Measurements from ENCODE around the gene ALKBH8.

ALKBH8 gene

DNA sequence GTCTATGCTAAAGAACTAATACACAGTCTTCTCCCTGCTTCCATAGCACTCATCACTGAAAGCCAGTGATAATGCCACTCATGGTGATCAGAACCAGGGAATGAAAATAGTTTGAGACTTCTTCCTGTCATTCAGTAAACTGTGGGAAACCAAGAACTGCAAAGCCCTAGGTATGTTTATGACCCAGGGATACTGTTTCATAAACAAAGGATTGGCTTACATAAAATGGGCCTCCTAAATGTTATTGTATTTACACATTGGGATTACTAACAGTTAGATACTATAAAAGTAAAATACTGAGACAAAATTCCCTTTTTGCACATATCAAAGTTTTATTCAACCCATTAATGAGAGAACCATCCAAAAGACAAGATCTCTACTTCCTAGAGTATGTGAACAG, 86.6 kb downstream of the ALKBH8 start:
- Histone ChIP-seq H3K4me2 (ENCODE audit: low read length, poor library complexity, severe bottlenecking) (no peak overlapping the region), H3K27ac (ENCODE audit: low read length, poor library complexity, severe bottlenecking) (no peak overlapping the region), H3K14ac (ENCODE audit: low read length in 2 of 2) (no peak overlapping the region), H3K23ac (ENCODE audit: low read length in 2 of 2) (no peak overlapping the region), H3K36me3 (ENCODE audit: control insufficient read depth in 1 of 2, insufficient read depth in 2 of 2, low read depth in 1 of 2, low read length in 2 of 2) (no peaks in the 10 kb centered on the region), H2BK15ac (ENCODE audit: low read depth, poor library complexity, severe bottlenecking) (no peak overlapping the region), H3K9ac (ENCODE audit: low read length) (no peak overlapping the region), H2BK5ac (ENCODE audit: low read depth, low read length, poor library complexity, severe bottlenecking) (no peak overlapping the region), H2BK12ac (ENCODE audit: low read length in 2 of 2) (no peak overlapping the region), H2BK120ac (ENCODE audit: low read depth, low read length) (no peak overlapping the region), H3K79me1 (replicated peaks; ENCODE audit: low read length, poor library complexity, severe bottlenecking) (no peaks in the 10 kb centered on the region), H4K8ac (ENCODE audit: low read length) (no peak overlapping the region), H3K4me3 (ENCODE audit: insufficient read depth in 1 of 2, low read depth in 1 of 2, low read length in 2 of 2) (no peak overlapping the region), H3K4me1 (ENCODE audit: control insufficient read depth, insufficient read depth, low read depth, low read length) (no peaks in the 10 kb centered on the region), H2AK5ac (ENCODE audit: low read length, severe bottlenecking) (no peak overlapping the region), H2AFZ (ENCODE audit: low read depth, low read length) (no peak overlapping the region), H3K27me3 (ENCODE audit: control insufficient read depth in 1 of 2, insufficient read depth in 1 of 2, low read length in 2 of 2) (peaks cover 0 to 22% of the 10 kb centered on the region in 2 experiments), H3K9me3 (ENCODE audit: control insufficient read depth, low read length) (no peaks in the 10 kb centered on the region), H3K18ac (ENCODE audit: low read depth in 1 of 2, low read length in 2 of 2) (no peak overlapping the region), H3K4ac (ENCODE audit: low read depth in 1 of 2, low read length in 2 of 2) (no peak overlapping the region), H4K91ac (ENCODE audit: low read length) (no peak overlapping the region)
- peak; percentile 13 for DNase-seq

DNA sequence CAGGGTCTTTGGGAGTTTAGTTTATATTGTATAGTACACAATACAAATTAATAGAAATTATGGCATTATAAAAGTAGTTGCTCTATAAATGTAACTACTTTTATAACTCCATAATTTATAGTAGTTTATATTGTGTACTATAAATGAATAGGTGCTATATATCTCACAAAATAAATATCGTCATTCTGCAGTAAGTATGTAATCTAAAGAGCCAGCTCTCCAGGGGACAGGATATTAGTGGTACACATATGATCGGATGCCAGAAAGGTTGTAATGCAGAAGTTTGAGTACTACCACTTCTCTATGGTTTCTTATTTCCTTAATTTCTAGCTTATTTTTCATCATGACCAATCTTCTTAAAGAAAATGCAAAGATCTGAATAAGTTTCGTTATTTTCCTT, 87.7 kb downstream of the ALKBH8 start:
- WGBS, result 100% methylated on average over 2 of the region's 3 CpGs
- H4K91ac ChIP-seq (ENCODE audit: low read length), result no peak overlapping the region
- no peak overlapping the region for H2AK5ac ChIP-seq (ENCODE audit: low read length, severe bottlenecking)
- no peak overlapping the region for H2BK15ac ChIP-seq (ENCODE audit: low read depth, poor library complexity, severe bottlenecking)
- no peak for DNase-seq
- no peaks in the 10 kb centered on the region for H3K36me3 ChIP-seq (ENCODE audit: control insufficient read depth in 1 of 2, insufficient read depth in 2 of 2, low read depth in 1 of 2, low read length in 2 of 2)
- H3K4ac ChIP-seq (ENCODE audit: low read depth in 1 of 2, low read length in 2 of 2), result no peak overlapping the region
- H2AFZ ChIP-seq (ENCODE audit: low read depth, low read length), result no peak overlapping the region
- H3K9me3 ChIP-seq (ENCODE audit: control insufficient read depth, low read length), result no peaks in the 10 kb centered on the region
- no peak overlapping the region for H3K9ac ChIP-seq (ENCODE audit: low read length)
- no peak overlapping the region for H3K4me3 ChIP-seq (ENCODE audit: insufficient read depth in 1 of 2, low read depth in 1 of 2, low read length in 2 of 2)
- no peak overlapping the region for H3K14ac ChIP-seq (ENCODE audit: low read length in 2 of 2)
- H3K27me3 ChIP-seq (ENCODE audit: control insufficient read depth in 1 of 2, insufficient read depth in 1 of 2, low read length in 2 of 2), result peaks cover 0 to 25% of the 10 kb centered on the region in 2 experiments
- H3K4me2 ChIP-seq (ENCODE audit: low read length, poor library complexity, severe bottlenecking), result no peak overlapping the region
- H4K8ac ChIP-seq (ENCODE audit: low read length), result no peak overlapping the region
- H3K18ac ChIP-seq (ENCODE audit: low read depth in 1 of 2, low read length in 2 of 2), result no peak overlapping the region
- no peaks in the 10 kb centered on the region for H3K4me1 ChIP-seq (ENCODE audit: control insufficient read depth, insufficient read depth, low read depth, low read length)
- H3K79me1 ChIP-seq (replicated peaks; ENCODE audit: low read length, poor library complexity, severe bottlenecking), result no peaks in the 10 kb centered on the region
- no peak overlapping the region for H2BK12ac ChIP-seq (ENCODE audit: low read length in 2 of 2)
- no peak overlapping the region for H2BK5ac ChIP-seq (ENCODE audit: low read depth, low read length, poor library complexity, severe bottlenecking)
- H3K27ac ChIP-seq (ENCODE audit: low read length, poor library complexity, severe bottlenecking), result no peak overlapping the region
- no peak overlapping the region for H2BK120ac ChIP-seq (ENCODE audit: low read depth, low read length)
- no peak overlapping the region for H3K23ac ChIP-seq (ENCODE audit: low read length in 2 of 2)

DNA sequence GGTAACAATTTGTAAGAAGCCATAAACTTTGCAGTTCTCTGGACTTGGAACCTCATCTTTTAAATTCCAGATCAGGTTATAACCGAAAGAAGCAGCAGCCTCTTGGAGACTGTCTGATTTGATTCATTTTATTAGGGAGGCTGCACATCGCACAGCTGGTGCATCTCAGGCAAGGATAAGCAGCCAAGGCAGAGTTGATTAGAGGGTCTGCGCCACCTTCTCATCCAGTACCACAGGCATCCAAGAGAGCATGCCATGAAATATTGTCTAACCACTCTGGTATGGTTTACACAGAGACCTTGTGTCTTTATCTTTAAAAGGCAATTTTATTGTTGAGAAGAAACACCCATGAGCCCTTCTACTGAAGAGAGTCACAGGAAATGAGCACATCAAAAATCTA, 91.7 kb downstream of the ALKBH8 start:
- Histone ChIP-seq H3K27me3 (ENCODE audit: control insufficient read depth in 1 of 2, insufficient read depth in 1 of 2, low read length in 2 of 2) (peaks cover 0 to 22% of the 10 kb centered on the region in 2 experiments), H3K4me3 (ENCODE audit: insufficient read depth in 1 of 2, low read depth in 1 of 2, low read length in 2 of 2) (no peak overlapping the region), H4K8ac (ENCODE audit: low read length) (no peak overlapping the region), H2BK120ac (ENCODE audit: low read depth, low read length) (no peak overlapping the region), H3K9ac (ENCODE audit: low read length) (no peak overlapping the region), H3K4me1 (ENCODE audit: control insufficient read depth, insufficient read depth, low read depth, low read length) (no peaks in the 10 kb centered on the region), H3K36me3 (ENCODE audit: control insufficient read depth in 1 of 2, insufficient read depth in 2 of 2, low read depth in 1 of 2, low read length in 2 of 2) (no peaks in the 10 kb centered on the region), H3K27ac (ENCODE audit: low read length, poor library complexity, severe bottlenecking) (no peak overlapping the region), H3K4ac (ENCODE audit: low read depth in 1 of 2, low read length in 2 of 2) (no peak overlapping the region), H3K4me2 (ENCODE audit: low read length, poor library complexity, severe bottlenecking) (no peak overlapping the region), H2BK12ac (ENCODE audit: low read length in 2 of 2) (no peak overlapping the region), H3K79me1 (replicated peaks; ENCODE audit: low read length, poor library complexity, severe bottlenecking) (no peaks in the 10 kb centered on the region), H3K9me3 (ENCODE audit: control insufficient read depth, low read length) (no peaks in the 10 kb centered on the region), H2AK5ac (ENCODE audit: low read length, severe bottlenecking) (no peak overlapping the region), H3K18ac (ENCODE audit: low read depth in 1 of 2, low read length in 2 of 2) (no peak overlapping the region), H3K23ac (ENCODE audit: low read length in 2 of 2) (no peak overlapping the region), H3K14ac (ENCODE audit: low read length in 2 of 2) (no peak overlapping the region), H4K91ac (ENCODE audit: low read length) (no peak overlapping the region), H2AFZ (ENCODE audit: low read depth, low read length) (no peak overlapping the region), H2BK15ac (ENCODE audit: low read depth, poor library complexity, severe bottlenecking) (no peak overlapping the region), H2BK5ac (ENCODE audit: low read depth, low read length, poor library complexity, severe bottlenecking) (no peak overlapping the region)
- no peak for DNase-seq
- WGBS, result 96% methylated on average over 3 of the region's 3 CpGs

DNA sequence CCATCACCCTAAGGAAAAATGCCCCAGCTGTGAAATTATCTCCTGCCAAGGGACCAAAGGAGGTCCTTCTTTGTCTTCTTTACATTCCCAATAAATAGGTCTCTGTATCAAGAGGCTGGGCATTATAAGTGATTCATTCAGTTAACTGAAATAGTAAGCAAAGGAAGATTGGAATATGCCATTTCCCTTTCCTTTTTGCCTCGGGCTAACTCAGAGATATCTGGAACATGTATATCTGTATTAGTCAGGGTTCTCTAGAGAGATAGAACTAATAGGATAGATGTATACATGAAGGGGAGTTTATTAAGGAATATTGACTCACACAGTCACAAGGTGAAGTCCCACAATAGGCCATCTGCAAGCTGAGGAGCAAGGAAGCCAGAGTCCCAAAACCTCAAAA, 92.6 kb downstream of the ALKBH8 start:
- H4K91ac ChIP-seq (ENCODE audit: low read length), result no peak overlapping the region
- H2BK120ac ChIP-seq (ENCODE audit: low read depth, low read length), result no peak overlapping the region
- WGBS, result 75% methylated on average over 1 of the region's 1 CpG

More for the DNA sequence above, 92.6 kb downstream of the ALKBH8 start:
- peaks cover 0 to 22% of the 10 kb centered on the region in 2 experiments for H3K27me3 ChIP-seq (ENCODE audit: control insufficient read depth in 1 of 2, insufficient read depth in 1 of 2, low read length in 2 of 2)
- no peaks in the 10 kb centered on the region for H3K9me3 ChIP-seq (ENCODE audit: control insufficient read depth, low read length)
- no peak overlapping the region for H3K4me3 ChIP-seq (ENCODE audit: insufficient read depth in 1 of 2, low read depth in 1 of 2, low read length in 2 of 2)
- H3K4me1 ChIP-seq (ENCODE audit: control insufficient read depth, insufficient read depth, low read depth, low read length), result no peaks in the 10 kb centered on the region
- H3K14ac ChIP-seq (ENCODE audit: low read length in 2 of 2), result no peak overlapping the region
- H3K27ac ChIP-seq (ENCODE audit: low read length, poor library complexity, severe bottlenecking), result no peak overlapping the region
- H2AFZ ChIP-seq (ENCODE audit: low read depth, low read length), result no peak overlapping the region
- no peak overlapping the region for H2BK12ac ChIP-seq (ENCODE audit: low read length in 2 of 2)
- H4K8ac ChIP-seq (ENCODE audit: low read length), result no peak overlapping the region
- H3K4me2 ChIP-seq (ENCODE audit: low read length, poor library complexity, severe bottlenecking), result no peak overlapping the region
- H2BK5ac ChIP-seq (ENCODE audit: low read depth, low read length, poor library complexity, severe bottlenecking), result no peak overlapping the region
- H3K36me3 ChIP-seq (ENCODE audit: control insufficient read depth in 1 of 2, insufficient read depth in 2 of 2, low read depth in 1 of 2, low read length in 2 of 2), result no peaks in the 10 kb centered on the region
- no peak overlapping the region for H3K4ac ChIP-seq (ENCODE audit: low read depth in 1 of 2, low read length in 2 of 2)
- H2AK5ac ChIP-seq (ENCODE audit: low read length, severe bottlenecking), result no peak overlapping the region
- no peak for DNase-seq
- H3K23ac ChIP-seq (ENCODE audit: low read length in 2 of 2), result no peak overlapping the region
- no peak overlapping the region for H2BK15ac ChIP-seq (ENCODE audit: low read depth, poor library complexity, severe bottlenecking)
- no peaks in the 10 kb centered on the region for H3K79me1 ChIP-seq (replicated peaks; ENCODE audit: low read length, poor library complexity, severe bottlenecking)
- no peak overlapping the region for H3K18ac ChIP-seq (ENCODE audit: low read depth in 1 of 2, low read length in 2 of 2)
- H3K9ac ChIP-seq (ENCODE audit: low read length), result no peak overlapping the region

All from mesenchymal stem cell (in vitro differentiated cells and primary cell).